Measurements from ENCODE around the gene ABHD5. TPM values are rescaled to one million over a fixed set of nuclear protein-coding genes. Genes with fewer than 3 reads are reported as not detected.

ABHD5 gene
- total and polyA plus RNA-seq, 2 experiments from 2014 or later, result 32.3 to 45.5 TPM

DNA sequence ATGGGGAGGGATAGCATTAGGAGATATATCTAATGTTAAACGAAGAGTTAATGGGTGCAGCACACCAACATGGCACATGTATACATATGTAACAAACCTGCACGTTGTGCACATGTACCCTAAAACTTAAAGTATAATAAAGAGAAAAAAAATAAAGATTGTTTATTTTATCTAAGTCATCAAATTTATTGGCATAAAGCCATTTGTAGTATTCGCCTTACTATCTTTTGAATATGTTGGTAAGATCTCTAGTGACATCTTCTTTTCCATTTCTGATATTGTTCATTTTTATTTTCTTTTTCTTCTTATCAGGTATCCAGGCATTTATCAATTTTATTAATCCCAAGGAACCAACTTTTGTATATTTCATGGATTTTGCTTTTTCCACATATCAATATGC, 5.8 kb upstream of the ABHD5 start:
- no peaks in the 10 kb centered on the region for H3K79me2 ChIP-seq (ENCODE audit: insufficient read depth)
- H3K27me3 ChIP-seq (replicated peaks; ENCODE audit: insufficient read depth), result no peaks in the 10 kb centered on the region
- H3K9me2 ChIP-seq (ENCODE audit: insufficient read depth), result no peaks in the 10 kb centered on the region
- H3K4me1 ChIP-seq (ENCODE audit: insufficient read depth), result no peaks in the 10 kb centered on the region
- H3F3A ChIP-seq (ENCODE audit: insufficient read depth), result no peaks in the 10 kb centered on the region
- in situ Hi-C loops (cut with MboI), result no loop called here
- H4K20me1 ChIP-seq (ENCODE audit: insufficient read depth), result no peaks in the 10 kb centered on the region
- H3K27ac ChIP-seq, result no peak overlapping the region
- no peak overlapping the region for H3K9ac ChIP-seq
- no peak overlapping the region for H2AFZ ChIP-seq
- TF ChIP-seq EZH2 (IDR thresholded peaks at IDR 0.05; ENCODE audit: insufficient read depth, poor library complexity, severe bottlenecking), result no peak
- TF ChIP-seq EZH2phosphoT487 (IDR thresholded peaks at IDR 0.05; ENCODE audit: insufficient read depth, low read depth), result no peak
- H3K4me3 ChIP-seq, result no peak overlapping the region
- no peaks in the 10 kb centered on the region for H3K9me3 ChIP-seq (ENCODE audit: low read depth)
- no peaks in the 10 kb centered on the region for H3K36me3 ChIP-seq (ENCODE audit: low read depth)
- WGBS, 2 experiments (ENCODE audit: low coverage in 1 of 2, low lambda C conversion rate in 2 of 2, missing lambda C conversion rate in 2 of 2), result 91 to 95% methylated on average over 3 of the region's 3 CpGs
- H3K4me2 ChIP-seq (ENCODE audit: unreplicated experiment), result no peak overlapping the region
- no peak for DNase-seq

DNA sequence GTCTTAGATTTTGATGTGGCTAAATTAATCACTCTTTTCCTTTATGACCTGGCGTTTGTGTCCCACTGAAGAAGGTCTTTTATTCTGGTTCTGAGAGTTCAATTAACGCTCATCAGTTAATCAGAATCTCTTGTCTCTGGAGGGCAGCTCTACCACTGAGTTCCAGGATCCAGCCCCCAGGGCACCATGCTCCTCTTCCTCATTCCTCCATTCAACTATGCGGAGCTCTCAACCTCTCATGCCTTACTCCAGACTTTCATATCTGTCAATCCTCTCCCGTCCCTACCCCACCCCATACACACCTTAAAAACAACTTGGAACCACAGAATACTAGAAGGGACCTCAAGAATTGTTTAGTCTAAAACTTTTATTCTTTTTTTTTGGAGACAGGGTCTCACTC, 4.8 kb upstream of the ABHD5 start:
- H3K36me3 ChIP-seq (ENCODE audit: low read depth), result no peaks in the 10 kb centered on the region
- H3F3A ChIP-seq (ENCODE audit: insufficient read depth), result no peaks in the 10 kb centered on the region
- WGBS, 2 experiments (ENCODE audit: low coverage in 1 of 2, low lambda C conversion rate in 2 of 2, missing lambda C conversion rate in 2 of 2), result 90 to 91% methylated on average over 4 of the region's 4 CpGs
- H3K27ac ChIP-seq, result no peak overlapping the region
- in situ Hi-C loops (cut with MboI), result no loop called here
- H3K9me3 ChIP-seq (ENCODE audit: low read depth), result no peaks in the 10 kb centered on the region
- DNase-seq, result no peak
- H3K4me3 ChIP-seq, result no peak overlapping the region
- H3K9ac ChIP-seq, result no peak overlapping the region
- no peaks in the 10 kb centered on the region for H3K27me3 ChIP-seq (replicated peaks; ENCODE audit: insufficient read depth)
- no peaks in the 10 kb centered on the region for H3K79me2 ChIP-seq (ENCODE audit: insufficient read depth)
- no peaks in the 10 kb centered on the region for H4K20me1 ChIP-seq (ENCODE audit: insufficient read depth)
- no peaks in the 10 kb centered on the region for H3K9me2 ChIP-seq (ENCODE audit: insufficient read depth)
- H2AFZ ChIP-seq, result no peak overlapping the region
- peaks cover 4% of the 10 kb centered on the region; the same call in 1 of the 2 replicates for H3K4me1 ChIP-seq (ENCODE audit: insufficient read depth)
- no peak overlapping the region for H3K4me2 ChIP-seq (ENCODE audit: unreplicated experiment)
- TF ChIP-seq EZH2phosphoT487 (IDR thresholded peaks at IDR 0.05; ENCODE audit: insufficient read depth, low read depth) (no peak), EZH2 (IDR thresholded peaks at IDR 0.05; ENCODE audit: insufficient read depth, poor library complexity, severe bottlenecking) (no peak)

DNA sequence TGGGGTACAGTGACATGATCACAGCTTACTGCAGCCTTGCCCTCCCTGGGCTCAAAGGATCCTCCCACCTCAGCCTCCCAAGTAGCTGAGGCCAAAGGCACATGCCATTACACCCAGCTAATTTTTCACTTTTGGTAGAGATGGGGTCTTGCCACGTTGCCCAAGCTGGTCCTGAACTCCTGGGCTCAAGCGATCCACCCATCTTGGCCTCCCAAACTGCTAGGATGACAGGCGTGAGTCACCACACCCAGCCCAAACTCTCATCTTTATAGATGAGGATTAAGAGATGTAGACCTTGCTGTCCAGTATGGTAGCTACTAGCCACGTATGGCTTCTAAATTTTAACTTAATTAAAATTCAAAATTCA, 4.4 kb upstream of the ABHD5 start:
- no peaks in the 10 kb centered on the region for H3K9me3 ChIP-seq (ENCODE audit: low read depth)
- in situ Hi-C loops (cut with MboI), result no loop called here
- no peaks in the 10 kb centered on the region for H4K20me1 ChIP-seq (ENCODE audit: insufficient read depth)
- H3K9me2 ChIP-seq (ENCODE audit: insufficient read depth), result no peaks in the 10 kb centered on the region
- peaks cover under 1% of the 10 kb centered on the region for H3K79me2 ChIP-seq (ENCODE audit: insufficient read depth)
- H3K4me3 ChIP-seq, result no peak overlapping the region
- TF ChIP-seq EZH2phosphoT487 (IDR thresholded peaks at IDR 0.05; ENCODE audit: insufficient read depth, low read depth), result no peak
- TF ChIP-seq EZH2 (IDR thresholded peaks at IDR 0.05; ENCODE audit: insufficient read depth, poor library complexity, severe bottlenecking), result no peak
- DNase-seq, result no peak
- no peaks in the 10 kb centered on the region for H3K27me3 ChIP-seq (replicated peaks; ENCODE audit: insufficient read depth)
- H3K27ac ChIP-seq, result no peak overlapping the region
- H3K4me2 ChIP-seq (ENCODE audit: unreplicated experiment), result no peak overlapping the region
- H3K9ac ChIP-seq, result no peak overlapping the region
- H2AFZ ChIP-seq, result no peak overlapping the region
- H3F3A ChIP-seq (ENCODE audit: insufficient read depth), result no peaks in the 10 kb centered on the region
- no peaks in the 10 kb centered on the region for H3K36me3 ChIP-seq (ENCODE audit: low read depth)
- WGBS, 2 experiments (ENCODE audit: low coverage in 1 of 2, low lambda C conversion rate in 2 of 2, missing lambda C conversion rate in 2 of 2), result 81 to 86% methylated on average over 4 of the region's 4 CpGs
- peaks cover 4% of the 10 kb centered on the region; the same call in 1 of the 2 replicates for H3K4me1 ChIP-seq (ENCODE audit: insufficient read depth)

DNA sequence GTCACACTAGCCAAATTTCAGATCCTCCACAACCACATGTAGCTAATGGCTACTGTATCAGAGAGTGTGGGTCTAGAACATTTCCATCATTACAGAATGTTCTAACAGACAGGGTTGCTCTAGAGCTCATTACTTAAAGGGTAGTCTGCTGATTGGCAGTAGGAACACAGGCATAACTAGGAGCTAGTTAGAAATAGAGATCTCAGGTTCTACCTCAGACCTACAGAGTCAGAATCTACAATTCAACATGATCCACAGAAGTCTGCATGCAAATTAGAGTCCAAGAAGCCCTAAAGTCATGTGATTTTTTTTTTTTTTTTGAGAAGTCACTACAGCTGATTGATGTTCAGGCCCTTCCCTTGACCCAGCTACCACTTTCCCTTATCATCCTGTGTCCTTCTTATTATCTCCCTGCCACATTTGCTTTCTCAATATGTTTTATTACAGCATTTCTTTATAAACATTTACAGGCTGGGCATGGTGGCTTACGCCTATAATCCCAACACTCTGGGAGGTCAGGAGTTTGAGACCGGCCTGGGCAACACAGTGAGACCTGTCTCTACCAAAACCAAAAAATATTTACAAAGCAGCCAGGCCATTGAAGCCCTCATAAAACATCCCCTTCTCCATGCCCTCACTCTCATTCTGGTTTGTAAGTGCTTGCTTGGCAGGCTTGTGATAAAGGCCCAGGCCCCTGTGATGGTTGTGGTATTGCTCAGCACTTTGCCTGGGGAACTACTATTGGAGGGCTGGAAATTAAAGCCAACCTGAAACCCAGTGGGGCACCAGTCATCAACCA, 3.8 kb upstream of the ABHD5 start:
- H2AFZ ChIP-seq, result no peak overlapping the region
- 89 to 97% methylated on average over 2 of the region's 2 CpGs for WGBS, 2 experiments (ENCODE audit: low coverage in 1 of 2, low lambda C conversion rate in 2 of 2, missing lambda C conversion rate in 2 of 2)
- in situ Hi-C loops (cut with MboI), result no loop called here
- H3K79me2 ChIP-seq (ENCODE audit: insufficient read depth), result peaks cover 7% of the 10 kb centered on the region
- no peak for DNase-seq
- H3K9me3 ChIP-seq (ENCODE audit: low read depth), result no peaks in the 10 kb centered on the region
- H3K9ac ChIP-seq, result no peak overlapping the region
- H3K4me3 ChIP-seq, result no peak overlapping the region
- H4K20me1 ChIP-seq (ENCODE audit: insufficient read depth), result no peaks in the 10 kb centered on the region
- peaks cover 4% of the 10 kb centered on the region; the same call in 1 of the 2 replicates for H3K4me1 ChIP-seq (ENCODE audit: insufficient read depth)
- H3K36me3 ChIP-seq (ENCODE audit: low read depth), result no peaks in the 10 kb centered on the region
- no peak overlapping the region for H3K27ac ChIP-seq
- no peak for TF ChIP-seq EZH2phosphoT487 (IDR thresholded peaks at IDR 0.05; ENCODE audit: insufficient read depth, low read depth)
- TF ChIP-seq EZH2 (IDR thresholded peaks at IDR 0.05; ENCODE audit: insufficient read depth, poor library complexity, severe bottlenecking), result no peak
- H3K4me2 ChIP-seq (ENCODE audit: unreplicated experiment), result no peak overlapping the region
- no peaks in the 10 kb centered on the region for H3K27me3 ChIP-seq (replicated peaks; ENCODE audit: insufficient read depth)
- no peaks in the 10 kb centered on the region for H3K9me2 ChIP-seq (ENCODE audit: insufficient read depth)
- H3F3A ChIP-seq (ENCODE audit: insufficient read depth), result peaks cover under 1% of the 10 kb centered on the region; the same call in 1 of the 2 replicates

All from GM23248 (cell line).